GM12864 (cell line): ENCODE results near the gene ATG16L2.
A peak's percentile ranks its signal among the peaks of the same experiment; 100 is the strongest.

Experiments used
- DNase-seq: peaks from one replicate; pipeline ENCODE4 v3.0.0-alpha.2; 2011; ENCODE audit warnings: low read depth
- H3K4me3 ChIP-seq: 2 replicates; pipeline ENCODE4 v1.5.1; 2011; ENCODE audit warnings: mild to moderate bottlenecking, low read depth, low read length, control low read depth
- TF ChIP-seq, protein P1 (sequence below): IDR thresholded peaks from 2 replicates; pipeline ENCODE4 v1.5.1; 2011; ENCODE audit warnings: low read depth, mild to moderate bottlenecking, moderate library complexity, low read length, control low read depth, inconsistent platforms; ENCODE audit errors: missing control alignments

Gene ATG16L2

DNA sequence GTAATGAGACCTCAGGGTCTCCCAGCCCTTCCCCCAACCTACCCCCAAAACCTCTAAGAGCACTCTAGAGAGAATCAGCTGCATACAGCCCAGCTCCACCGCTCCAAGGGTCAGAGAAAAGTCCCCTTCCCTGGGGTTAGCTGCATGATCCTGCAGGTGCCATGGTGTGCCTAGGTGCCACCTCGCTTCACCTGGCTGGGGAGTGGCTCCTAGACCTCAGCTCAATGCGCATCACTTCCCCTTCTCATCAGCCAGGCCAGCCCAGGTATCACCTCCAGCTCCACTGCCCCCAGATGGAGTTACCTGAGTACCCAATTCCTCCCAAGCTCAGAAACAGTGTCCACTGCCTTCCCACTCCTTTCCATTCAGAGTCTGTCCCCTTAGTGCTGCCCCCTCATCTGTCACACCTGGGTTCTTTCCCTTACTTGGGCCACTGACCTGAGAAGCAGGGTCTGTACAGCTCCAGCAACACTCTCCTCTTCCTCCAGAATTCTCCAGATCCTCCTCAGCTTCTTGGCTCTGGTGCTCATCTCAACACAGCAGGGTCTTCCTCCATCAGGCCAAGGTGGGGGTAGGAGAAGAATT is 21.7 kb upstream of the ATG16L2 start:
- no peak for DNase-seq
- H3K4me3 ChIP-seq, result no peak overlapping the region
- TF ChIP-seq, protein P1, sequence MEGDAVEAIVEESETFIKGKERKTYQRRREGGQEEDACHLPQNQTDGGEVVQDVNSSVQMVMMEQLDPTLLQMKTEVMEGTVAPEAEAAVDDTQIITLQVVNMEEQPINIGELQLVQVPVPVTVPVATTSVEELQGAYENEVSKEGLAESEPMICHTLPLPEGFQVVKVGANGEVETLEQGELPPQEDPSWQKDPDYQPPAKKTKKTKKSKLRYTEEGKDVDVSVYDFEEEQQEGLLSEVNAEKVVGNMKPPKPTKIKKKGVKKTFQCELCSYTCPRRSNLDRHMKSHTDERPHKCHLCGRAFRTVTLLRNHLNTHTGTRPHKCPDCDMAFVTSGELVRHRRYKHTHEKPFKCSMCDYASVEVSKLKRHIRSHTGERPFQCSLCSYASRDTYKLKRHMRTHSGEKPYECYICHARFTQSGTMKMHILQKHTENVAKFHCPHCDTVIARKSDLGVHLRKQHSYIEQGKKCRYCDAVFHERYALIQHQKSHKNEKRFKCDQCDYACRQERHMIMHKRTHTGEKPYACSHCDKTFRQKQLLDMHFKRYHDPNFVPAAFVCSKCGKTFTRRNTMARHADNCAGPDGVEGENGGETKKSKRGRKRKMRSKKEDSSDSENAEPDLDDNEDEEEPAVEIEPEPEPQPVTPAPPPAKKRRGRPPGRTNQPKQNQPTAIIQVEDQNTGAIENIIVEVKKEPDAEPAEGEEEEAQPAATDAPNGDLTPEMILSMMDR, result no peak

DNA sequence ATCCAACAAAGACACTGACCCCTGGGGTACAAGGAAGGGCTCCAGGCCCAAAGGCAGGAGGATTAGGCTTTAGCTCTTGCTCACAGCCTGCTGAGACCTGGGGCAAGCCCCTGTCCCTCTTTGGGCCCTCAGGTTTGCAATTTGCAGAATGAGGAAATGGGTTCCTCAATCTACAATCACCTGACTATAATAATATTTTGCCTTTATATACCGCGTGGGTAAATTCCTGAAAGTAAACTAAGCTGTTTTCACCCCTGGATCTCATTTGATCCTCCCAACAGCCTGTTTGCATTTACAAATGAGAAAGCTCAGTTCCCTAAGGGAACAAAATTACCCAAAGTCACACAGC is 21.2 kb upstream of the ATG16L2 start:
- peak overlapping the region; percentile 19; the same call in 1 of the 2 replicates for H3K4me3 ChIP-seq
- DNase-seq, result no peak
- TF ChIP-seq, protein P1, result no peak

DNA sequence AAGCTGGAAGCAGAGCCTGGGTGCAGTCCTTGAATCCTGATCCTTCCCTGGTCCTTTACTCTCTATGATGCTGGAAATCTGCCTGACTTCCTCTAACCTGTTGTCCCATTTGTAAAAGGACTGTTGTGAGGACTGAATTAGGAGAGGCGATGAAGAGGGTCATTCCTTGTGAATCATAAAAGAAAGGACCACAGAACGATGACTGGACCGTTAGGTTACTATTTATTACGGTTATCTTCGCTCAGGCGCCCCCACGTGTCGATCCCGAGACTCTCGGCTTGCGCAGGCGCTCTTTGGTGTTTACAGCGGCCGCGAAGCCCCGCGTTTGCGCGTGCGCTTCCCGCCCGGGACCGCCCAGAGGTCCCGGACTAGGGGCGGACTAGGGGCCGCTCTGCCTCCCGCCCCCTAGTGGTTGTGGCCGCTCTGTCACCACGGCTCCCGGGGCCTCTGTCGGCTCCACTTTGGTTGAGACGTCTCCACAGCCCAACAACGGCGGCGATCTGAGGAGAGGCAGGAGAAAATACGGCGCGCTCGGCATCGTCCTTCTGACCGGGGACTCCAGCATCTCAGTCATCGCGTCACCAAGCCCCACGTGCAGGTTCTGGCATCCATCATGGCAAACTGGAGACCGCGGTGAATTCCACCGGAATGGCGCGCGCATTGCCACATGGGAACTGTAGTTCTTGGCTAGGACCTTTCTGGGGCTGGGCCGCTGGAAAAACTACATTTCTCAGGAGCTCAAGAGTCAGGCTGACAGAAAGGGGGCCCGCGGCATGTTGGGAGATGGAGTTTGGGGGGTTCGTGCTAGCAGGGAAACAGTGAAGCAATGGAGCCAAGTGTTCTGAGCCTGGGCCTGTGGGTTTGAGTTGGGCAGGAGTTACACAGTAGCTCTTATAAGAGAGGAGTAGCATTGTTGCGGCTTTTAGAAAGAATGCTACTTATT is 20.5 kb upstream of the ATG16L2 start, which contains the start of gene STARD10:
TSS of gene STARD10 (minus strand) at position 623 of the 943 bp plus-strand sequence. CDS start 12,866 bp downstream, outside the sequence.
- DNase-seq, result peak; percentile 83
- peak within 1 kb of the TSS; percentile 73 for H3K4me3 ChIP-seq
- TF ChIP-seq, protein P1, result peak; percentile 93

DNA sequence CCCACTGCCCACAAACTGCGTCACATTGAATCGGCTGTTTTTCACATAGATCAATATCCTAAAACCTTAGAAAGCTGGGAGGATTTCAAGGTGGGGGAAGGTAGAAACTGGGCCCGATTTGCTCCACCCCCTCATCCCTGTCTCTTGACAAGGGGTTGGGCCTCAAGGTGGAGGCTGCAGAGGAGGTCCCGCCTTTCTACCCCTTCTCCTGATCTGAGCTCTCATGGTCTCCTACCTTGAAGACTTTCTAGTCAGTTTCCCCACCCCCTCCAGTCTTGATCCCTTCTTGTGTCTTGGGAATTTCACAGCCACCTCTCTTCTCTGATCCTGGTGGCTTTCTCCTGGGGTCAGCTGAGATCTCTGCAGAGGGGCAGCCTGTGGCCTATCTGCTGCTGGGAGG is 15.8 kb upstream of the ATG16L2 start:
- no peak for DNase-seq
- no peak overlapping the region for H3K4me3 ChIP-seq
- TF ChIP-seq, protein P1, result no peak

DNA sequence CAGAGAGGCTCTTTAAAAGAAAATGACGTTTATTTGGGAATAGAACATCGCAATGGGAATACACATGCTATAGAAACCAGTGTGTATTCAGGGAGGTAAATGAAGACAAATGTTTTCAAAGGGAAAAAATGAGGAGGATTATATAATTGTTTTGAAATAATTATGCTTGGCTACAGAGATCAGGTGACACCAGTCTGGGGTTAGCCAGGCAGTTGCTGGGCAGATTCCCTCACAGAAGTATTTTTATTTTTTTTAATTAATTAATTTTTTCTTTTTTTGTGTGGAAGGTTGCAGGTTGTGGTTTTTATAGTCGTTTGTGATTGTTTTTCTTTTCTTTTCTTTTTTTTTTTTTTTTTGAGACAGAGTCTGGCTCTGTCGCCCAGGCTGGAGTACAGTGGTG is 14.8 kb upstream of the ATG16L2 start:
- no peak overlapping the region for H3K4me3 ChIP-seq
- DNase-seq, result no peak
- TF ChIP-seq, protein P1, result no peak

DNA sequence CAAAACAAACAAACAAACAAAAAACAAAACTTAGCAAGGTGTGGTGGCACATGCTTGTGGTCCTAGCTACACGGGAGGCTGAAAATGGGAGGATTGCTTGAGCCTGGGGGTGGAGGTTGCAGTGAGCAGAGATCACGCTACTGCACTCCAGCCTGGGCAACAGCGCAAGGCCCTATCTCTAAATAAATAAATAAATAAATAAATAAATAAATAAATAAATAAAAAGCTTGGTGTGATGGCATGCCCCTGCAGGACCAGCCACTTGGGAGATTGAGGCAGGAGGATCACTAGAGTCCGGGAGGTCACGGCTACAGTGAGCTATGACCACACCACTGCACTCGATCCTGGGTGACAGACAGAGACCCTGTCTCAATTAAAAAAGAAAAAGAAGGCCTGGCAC is 11.4 kb upstream of the ATG16L2 start:
- TF ChIP-seq, protein P1, result no peak
- H3K4me3 ChIP-seq, result no peak overlapping the region
- no peak for DNase-seq
